ENCODE data around the gene ZDHHC19.
"Not testable (repeated sequence)": the region's sequence is repeated elsewhere in the genome, so short reads cannot be mapped to it uniquely, and the experiment has no call there.

Gene ZDHHC19

DNA sequence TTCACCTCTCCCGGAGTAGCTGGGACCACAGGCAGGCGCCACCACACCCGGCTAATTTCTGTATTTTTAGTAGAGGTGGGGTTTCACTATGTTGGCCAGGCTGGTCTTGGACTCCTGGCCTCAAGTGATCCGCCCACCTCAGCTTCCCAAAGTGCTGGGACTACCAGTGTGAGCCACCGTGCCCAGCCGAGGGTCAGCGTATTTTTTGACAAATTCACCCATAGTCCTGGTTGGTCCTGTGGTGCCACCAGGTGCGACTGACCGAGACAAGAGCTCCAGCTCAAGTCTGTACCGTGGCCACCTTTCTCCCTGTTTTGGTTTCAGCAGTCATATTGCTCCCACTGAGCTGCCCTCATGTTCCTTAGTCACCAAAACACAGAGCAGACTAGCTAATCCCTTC lies 13.9 kb upstream of the ZDHHC19 start:
- peak in 1 of 2 donors; percentile 33 for DNase-seq

DNA sequence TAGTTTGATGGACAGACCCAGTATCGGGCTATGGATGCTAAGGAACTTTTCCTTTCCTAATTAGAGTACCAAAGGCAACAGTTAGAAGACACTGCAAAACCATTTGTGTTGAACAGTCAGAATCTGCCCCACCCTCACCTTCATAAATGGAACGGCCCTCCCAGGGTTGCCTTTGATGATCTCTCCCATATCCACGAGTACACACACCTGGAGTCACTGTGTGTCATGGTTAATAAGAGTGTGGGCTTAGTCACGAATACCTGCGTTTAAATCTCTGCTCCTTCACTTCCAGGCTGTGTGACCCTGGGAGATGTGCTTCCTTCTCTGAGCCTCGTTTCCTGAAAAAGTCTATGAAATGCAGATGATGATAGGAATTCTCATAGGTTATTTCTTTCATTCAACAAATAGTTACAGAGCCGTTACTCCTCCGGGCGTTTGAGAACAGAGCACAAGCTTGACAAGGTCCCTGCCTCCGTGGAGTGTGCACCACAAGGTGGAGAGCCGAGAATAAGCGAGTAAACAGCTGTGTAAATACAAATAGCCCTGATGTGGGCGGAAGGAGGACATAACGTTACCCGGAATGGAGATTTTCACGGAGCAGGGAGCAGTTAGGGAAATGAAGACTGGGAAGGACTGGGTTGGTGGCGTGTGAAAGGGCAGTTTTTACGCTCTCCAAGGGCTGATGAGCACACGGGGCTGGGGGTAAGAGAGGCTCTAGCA lies 11.8 kb upstream of the ZDHHC19 start:
- no peak for DNase-seq

DNA sequence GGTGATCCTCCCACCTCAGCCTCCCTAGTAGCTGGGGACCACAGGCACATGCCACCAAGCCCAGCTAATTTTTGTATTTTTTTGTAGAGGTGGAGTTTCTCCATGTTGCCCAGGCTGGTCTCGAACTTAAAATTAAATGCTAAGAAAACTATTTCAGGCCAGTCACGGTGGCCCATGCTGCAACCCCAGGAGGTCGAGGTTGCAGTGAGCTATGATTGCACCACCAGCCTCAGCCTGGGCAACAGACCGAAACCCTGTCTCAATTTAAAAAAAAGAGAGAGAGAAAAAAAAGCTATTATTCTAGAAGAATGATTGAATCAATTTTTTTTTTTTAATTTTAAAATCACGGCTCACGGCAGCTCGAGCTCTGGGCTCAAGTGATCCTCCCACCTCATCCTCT lies 9.8 kb upstream of the ZDHHC19 start:
- DNase-seq = peak; percentile 66 to 68

GRCh38 chr3:196220587-196220986 lies 9.4 kb upstream of the ZDHHC19 start:
- DNase-seq = peak; percentile 91 to 93

DNA sequence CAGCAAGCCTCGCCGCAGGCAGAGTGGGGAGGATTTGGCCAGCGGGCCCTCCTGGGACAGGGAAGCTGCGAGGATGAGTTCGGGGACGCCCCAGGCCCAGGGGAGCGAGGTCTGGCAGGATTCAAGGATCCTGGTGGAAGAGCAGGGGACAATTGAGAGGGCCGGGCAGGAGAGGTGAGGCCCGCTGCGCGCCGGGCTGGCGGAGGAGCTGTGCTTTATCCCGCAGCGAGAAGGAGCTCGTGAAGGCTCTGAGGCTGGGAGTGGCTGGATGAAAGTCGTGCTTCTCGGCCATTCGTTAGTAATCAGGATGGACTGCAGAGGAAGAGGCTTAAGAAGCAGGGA lies 8.7 kb upstream of the ZDHHC19 start:
- no peak for DNase-seq

GRCh38 chr3:196219194-196219969 lies 8.2 kb upstream of the ZDHHC19 start:
- peak; percentile 86 to 87 for DNase-seq

- no peak for DNase-seq
Observed at GRCh38 chr3:196218155-196218712, 7.0 kb upstream of the ZDHHC19 start.

GRCh38 chr3:196217307-196218154 lies 6.3 kb upstream of the ZDHHC19 start:
- DNase-seq = no peak

DNA sequence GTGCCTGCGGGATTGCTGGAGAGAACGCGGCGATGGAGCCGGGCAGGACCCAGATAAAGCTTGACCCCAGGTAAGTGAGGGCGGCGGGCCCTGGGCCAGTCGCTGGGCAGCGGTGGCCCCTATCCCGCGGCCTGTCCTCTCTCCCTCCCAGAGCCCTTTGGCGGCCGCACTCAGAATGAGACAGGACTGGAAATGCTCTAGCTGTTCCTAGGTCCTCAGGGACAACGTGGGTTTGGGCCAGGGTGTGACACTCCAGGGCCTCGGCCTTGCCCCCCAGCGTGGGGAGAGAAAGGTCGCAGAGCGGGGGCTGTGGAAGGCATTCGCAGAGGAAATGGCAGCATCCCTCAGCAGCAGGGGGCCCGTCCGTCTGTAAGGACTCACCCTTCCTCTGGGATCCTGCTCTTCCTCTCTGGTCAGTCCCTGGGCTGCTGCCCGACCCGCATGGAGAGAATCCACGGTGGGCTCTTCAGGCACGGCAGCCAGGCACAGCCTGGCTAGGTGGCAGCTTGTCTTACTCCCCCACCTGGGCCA lies 5.5 kb upstream of the ZDHHC19 start:
- DNase-seq = no peak

DNA sequence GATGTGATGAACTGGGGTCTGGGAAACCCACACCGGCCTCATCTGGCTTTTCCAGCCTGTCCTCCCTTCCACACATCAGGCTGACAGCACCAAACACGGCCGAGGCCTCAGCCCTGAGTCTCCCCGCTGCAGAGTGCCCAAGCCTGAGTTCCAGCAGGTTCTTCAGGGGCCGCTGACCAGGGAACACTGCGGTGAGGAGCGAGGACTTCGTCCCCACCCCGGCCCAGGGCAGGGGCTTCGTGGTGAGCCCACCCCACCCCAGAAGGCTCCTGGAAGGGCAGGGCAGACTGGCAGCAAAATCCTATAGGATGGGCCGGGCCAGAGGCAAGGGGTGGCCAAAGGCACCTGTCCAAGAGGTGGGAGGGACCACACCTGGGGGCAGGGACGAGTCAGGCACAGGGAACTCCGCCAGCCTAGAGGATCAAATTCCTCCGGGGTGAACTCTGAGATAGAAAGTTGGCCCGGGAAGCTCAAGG lies 4.9 kb upstream of the ZDHHC19 start, which contains the start of gene SLC51A:
Gene SLC51A (plus strand): TSS at position 446 of the 476 bp plus-strand sequence. CDS start 179 bp downstream, outside the sequence.
- no peak for DNase-seq

- DNase-seq = no peak
Observed at GRCh38 chr3:196215493-196216020, 4.4 kb upstream of the ZDHHC19 start.

DNA sequence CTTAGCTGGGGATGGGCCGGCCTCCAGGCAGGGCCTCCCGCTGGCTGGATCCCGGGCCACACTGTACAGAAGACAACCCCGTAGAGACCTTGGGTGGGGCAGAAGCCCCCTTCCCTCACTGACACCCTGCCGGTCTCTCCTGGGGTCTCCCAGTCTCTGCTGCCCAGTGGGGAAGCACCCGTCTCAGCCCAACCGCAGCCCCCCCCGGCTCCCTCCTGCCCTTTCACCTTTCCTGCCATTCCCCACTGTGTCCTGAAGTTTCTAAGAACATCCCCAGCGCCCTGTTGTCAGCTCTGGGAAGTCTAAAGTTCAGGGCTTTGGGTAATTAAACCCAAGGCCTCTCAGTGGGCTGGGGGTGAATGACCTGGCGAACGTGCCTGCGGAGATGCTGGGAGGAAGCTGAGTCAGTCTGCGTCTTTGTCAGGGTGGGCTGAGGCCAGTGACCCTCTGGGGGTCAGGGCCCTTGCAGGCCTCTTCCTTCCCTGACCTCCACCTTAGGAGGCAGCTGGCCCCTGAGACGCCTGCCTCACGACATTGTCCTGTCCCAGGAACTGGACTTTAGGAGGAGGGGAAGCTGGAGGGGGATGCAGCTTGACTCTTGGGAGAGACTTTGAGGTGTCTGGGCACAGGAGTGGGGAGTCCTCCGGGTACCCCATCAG lies 3.7 kb upstream of the ZDHHC19 start:
- no peak for DNase-seq

DNA sequence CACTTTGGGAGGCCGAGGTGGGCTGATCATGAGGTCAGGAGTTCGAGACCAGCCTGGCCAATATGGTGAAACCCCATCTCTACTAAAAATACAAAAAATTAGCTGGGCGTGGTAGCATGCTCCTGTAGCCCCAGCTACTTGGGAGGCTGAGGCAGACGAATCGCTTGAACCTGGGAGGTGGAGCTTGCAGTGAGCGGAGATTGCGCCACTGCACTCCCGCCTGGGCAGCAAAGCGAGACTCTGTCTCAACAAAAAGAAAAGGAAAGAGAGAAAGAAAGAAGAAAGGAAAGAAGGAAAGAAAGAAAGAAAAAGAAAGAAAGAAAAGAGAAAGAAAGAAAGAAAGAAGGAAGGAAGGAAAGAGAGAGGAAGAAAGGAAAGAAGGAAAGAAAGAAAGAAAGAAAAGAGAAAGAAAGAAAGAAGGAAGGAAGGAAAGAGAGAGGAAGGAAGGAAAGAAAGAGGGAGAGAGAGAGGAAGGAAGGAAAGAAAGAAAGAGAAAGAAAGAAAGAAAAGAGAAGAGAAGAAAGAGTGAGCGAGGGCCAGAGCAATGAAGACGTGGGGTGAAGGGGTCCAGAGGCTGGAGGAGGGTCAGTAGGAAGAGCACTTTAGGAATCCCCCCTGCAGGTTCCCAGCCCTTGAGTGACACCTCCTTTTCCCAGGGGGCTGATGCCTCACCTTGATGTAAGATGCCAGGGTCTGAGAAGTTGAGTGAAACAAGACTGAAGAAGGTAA lies 1.1 kb downstream of the ZDHHC19 start:
- DNase-seq = not testable (repeated sequence)

DNA sequence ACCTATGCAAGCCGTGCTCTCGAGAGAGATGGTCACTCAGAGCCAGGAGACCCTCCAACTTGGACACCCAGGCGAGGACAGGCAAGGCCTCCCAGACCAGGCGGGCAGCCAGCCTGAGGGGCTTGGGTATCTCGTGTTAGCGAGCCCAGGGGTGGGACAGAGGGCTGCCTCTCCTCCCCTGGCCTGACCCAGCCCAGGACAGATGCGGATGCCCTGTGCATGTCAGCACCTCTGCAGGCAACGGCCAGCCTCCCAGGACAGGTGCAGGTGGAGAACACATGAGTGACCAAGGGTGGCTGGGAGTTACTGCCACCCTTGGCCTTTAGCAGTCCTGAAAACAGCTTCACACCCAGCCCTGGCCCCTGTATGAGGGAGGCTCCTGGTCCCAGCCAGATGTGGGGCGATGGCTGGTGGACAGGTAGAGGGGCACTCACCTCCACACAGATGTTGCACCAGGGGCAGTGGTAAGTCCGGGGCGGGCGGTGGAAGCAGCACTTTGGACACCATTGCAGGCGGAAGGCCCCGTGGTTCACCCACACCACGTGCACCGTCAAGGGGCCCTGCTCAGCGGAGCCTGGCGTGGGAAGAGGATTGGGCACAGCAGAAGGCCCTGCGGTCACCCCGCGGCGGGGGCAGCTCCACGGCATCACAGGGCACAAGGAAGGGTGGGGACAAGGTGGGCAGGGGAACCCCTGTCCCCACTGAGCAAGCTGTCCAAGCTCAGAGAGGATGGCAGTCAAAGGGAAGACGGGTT lies 2.1 kb downstream of the ZDHHC19 start:
- DNase-seq = no peak

DNA sequence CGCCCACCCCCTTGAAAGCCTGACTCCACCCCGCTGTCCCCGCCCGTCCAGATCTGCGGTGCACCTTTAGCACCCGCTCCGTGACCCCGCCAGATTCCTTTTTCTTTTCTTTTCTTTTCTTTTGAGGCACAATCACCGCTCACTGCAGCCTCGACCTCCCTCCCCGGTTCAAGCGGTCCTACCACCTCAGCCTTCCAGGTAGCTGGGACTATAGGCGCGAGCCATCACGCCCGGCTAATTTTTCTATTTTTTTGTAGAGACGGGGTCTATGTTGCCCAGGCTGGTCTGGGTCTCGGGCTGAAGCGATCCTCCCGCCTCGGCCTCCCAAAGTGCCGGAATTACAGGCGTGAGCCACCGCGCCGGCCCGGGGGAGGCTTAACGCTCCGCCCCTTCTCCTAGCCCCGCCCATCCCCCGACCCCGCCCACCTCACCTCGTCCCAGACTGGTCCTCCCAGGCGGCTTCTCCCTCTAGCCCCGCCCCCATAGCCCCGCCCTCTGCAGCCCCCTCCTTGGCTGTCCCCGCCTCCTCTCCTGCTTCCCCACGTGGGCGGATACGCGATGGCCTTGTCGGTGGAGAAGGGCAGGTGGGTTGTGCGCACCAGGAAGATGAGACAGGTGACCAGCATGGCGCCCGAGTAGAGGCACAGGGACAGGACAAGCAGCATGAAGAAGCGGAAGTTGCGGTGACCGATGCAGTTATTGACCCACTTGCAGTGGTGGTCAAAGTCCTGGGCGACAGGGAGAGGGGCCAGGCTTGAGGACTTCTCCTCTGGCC lies 3.2 kb downstream of the ZDHHC19 start:
- DNase-seq = peak in 1 of 2 donors; percentile 54

DNA sequence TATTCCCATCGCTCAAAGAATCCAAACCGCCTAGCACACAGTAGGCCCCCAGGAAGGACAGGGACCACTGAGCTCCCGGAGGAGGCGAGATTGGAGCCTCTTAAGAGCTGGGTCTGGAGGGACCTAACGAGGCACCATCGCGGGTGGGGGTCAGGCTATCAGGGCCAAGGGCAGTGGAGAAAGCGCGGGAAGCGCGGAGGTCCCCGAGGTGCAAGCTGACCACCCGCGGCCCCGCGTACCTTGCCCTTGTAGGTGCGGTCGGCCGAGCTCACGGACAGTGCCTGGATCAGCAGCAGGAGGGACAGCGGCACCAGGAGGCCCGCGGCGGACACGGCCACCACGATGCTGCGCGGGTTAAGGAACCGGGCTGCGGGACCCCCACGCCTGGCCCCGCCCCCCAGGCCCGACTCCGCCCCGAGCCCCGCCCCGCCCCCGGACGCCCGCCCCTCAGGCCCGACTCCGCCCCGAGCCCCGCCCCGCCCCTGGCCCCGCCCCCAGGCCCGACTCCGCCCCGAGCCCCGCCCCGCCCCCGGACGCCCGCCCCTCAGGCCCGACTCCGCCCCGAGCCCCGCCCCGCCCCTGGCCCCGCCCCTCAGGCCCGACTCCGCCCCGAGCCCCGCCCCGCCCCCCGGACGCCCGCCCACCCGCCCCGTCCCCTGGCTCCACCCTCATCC lies 3.9 kb downstream of the ZDHHC19 start:
- DNase-seq = no peak

- DNase-seq = not testable (repeated sequence)
Observed at GRCh38 chr3:196205442-196206205, 5.6 kb downstream of the ZDHHC19 start.

DNA sequence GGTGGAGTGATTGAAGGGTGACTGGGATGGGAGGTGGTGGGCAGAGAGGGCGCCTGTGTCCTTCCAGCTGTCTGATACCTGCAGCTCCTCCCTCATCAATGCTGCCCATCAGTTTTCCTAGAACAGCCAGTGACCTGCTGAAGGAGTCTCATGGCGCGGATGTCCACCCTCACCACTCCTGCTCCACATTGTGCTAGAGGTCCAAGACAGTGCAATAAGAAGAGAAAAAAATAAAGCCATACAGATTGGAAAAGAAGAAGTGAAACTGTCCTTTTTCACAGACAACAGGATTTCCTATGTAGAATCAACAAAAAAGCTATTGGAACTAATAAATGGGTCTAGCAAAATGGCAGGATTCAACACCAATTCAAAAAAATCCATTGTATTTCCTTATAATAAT lies 7.4 kb downstream of the ZDHHC19 start:
- DNase-seq = peak; percentile 27 to 63

All from inflammatory macrophage (primary cell).